Loucy (cell line): ENCODE measurements around the gene ADARB2.
"Not testable (repeated sequence)": the region's sequence is repeated elsewhere in the genome, so short reads cannot be mapped to it uniquely, and the experiment has no call there.

Experiments used
- H2AFZ ChIP-seq: fragments of 200-600 bp; sonication (generic); 2 replicates; pipeline ENCODE4 v1.6.0; 2016; ENCODE audit warnings: antibody characterized with exemption, mild to moderate bottlenecking, low read length, moderate library complexity
- H3F3A ChIP-seq: fragments of 200-600 bp; 2 replicates; pipeline ENCODE4 v1.6.0; 2016; ENCODE audit warnings: antibody characterized with exemption, low read depth, mild to moderate bottlenecking
- H3K27me3 ChIP-seq: fragments of 200-600 bp; sonication (generic); 2 replicates; pipeline ENCODE4 v1.6.1; 2014; ENCODE audit warnings: low read length, mild to moderate bottlenecking; ENCODE audit not compliant: insufficient read depth, poor library complexity, severe bottlenecking
- H3K36me3 ChIP-seq: fragments of 200-600 bp; sonication (generic); 2 replicates; pipeline ENCODE4 v1.6.1; 2016; ENCODE audit warnings: low read length; ENCODE audit not compliant: insufficient read depth
- H3K4me1 ChIP-seq: fragments of 200-600 bp; sonication (generic); 2 replicates; pipeline ENCODE4 v1.5.1; 2014; ENCODE audit warnings: low read length, mild to moderate bottlenecking; ENCODE audit not compliant: insufficient read depth, poor library complexity, severe bottlenecking
- H3K4me2 ChIP-seq: fragments of 200-600 bp; sonication (generic); 2 replicates; pipeline ENCODE4 v1.6.0; 2014; ENCODE audit warnings: antibody characterized with exemption, low read length, low read depth, mild to moderate bottlenecking; ENCODE audit not compliant: poor library complexity, severe bottlenecking
- H3K4me3 ChIP-seq: fragments of 200-600 bp; sonication (generic); 2 replicates; pipeline ENCODE4 v1.5.1; 2014; ENCODE audit warnings: low read length, mild to moderate bottlenecking, mixed read lengths; ENCODE audit not compliant: poor library complexity, severe bottlenecking
- H3K79me2 ChIP-seq: fragments of 200-600 bp; sonication (generic); 2 replicates; pipeline ENCODE4 v1.6.1; 2014; ENCODE audit warnings: low read length; ENCODE audit not compliant: insufficient read depth
- H3K9ac ChIP-seq: fragments of 200-600 bp; sonication (generic); 2 replicates; pipeline ENCODE4 v1.6.0; 2014; ENCODE audit warnings: mild to moderate bottlenecking, low read depth, low read length, moderate library complexity; ENCODE audit not compliant: poor library complexity, severe bottlenecking
- H3K9me2 ChIP-seq: fragments of 200-600 bp; sonication (generic); replicated peaks from 2 replicates; pipeline ENCODE4 v1.6.1; 2016; ENCODE audit warnings: low read depth, low read length, mixed read lengths
- H3K9me3 ChIP-seq: fragments of 200-600 bp; sonication (generic); 2 replicates; pipeline ENCODE4 v1.6.1; 2014; ENCODE audit warnings: mild to moderate bottlenecking, antibody characterized with exemption, low read length, low read depth; ENCODE audit not compliant: insufficient read depth
- H4K20me1 ChIP-seq: fragments of 200-600 bp; sonication (generic); 2 replicates; pipeline ENCODE4 v1.6.0; 2014; ENCODE audit warnings: antibody characterized with exemption, low read length, mild to moderate bottlenecking; ENCODE audit not compliant: insufficient read depth, poor library complexity, severe bottlenecking
- CTCF ChIP-seq: fragments of 200-600 bp; sonication (generic); conservative IDR thresholded peaks from 2 replicates; pipeline ENCODE4 v1.5.1; 2014; ENCODE audit warnings: mild to moderate bottlenecking, antibody characterized with exemption, low read length
- EZH2phosphoT487 ChIP-seq: fragments of 200-600 bp; IDR thresholded peaks from 2 replicates; pipeline ENCODE4 v1.6.1; 2018; ENCODE audit warnings: antibody characterized with exemption, mild to moderate bottlenecking, moderate library complexity, borderline replicate concordance

Gene ADARB2

GRCh38 chr10:1328981-1329614 is 408.2 kb downstream of the ADARB2 start:
- Histone ChIP-seq H3K4me2 (no peak overlapping the region), H3F3A (no peaks in the 10 kb centered on the region), H3K27me3 (no peaks in the 10 kb centered on the region), H3K9me3 (no peaks in the 10 kb centered on the region), H3K36me3 (no peaks in the 10 kb centered on the region), H2AFZ (no peak overlapping the region), H3K4me1 (no peaks in the 10 kb centered on the region), H4K20me1 (no peaks in the 10 kb centered on the region), H3K9ac (no peak overlapping the region), H3K9me2 (no peaks in the 10 kb centered on the region), H3K79me2 (no peaks in the 10 kb centered on the region), H3K4me3 (no peak overlapping the region)
- TF ChIP-seq EZH2phosphoT487 = no peak
- no peak for TF ChIP-seq CTCF

GRCh38 chr10:1328161-1328823 is 409.0 kb downstream of the ADARB2 start:
- H3K4me2 ChIP-seq = no peak overlapping the region
- no peaks in the 10 kb centered on the region for H3K79me2 ChIP-seq
- H2AFZ ChIP-seq = no peak overlapping the region
- no peak for TF ChIP-seq EZH2phosphoT487
- TF ChIP-seq CTCF = no peak
- H3K9me3 ChIP-seq = no peaks in the 10 kb centered on the region
- no peaks in the 10 kb centered on the region for H3K4me1 ChIP-seq
- H4K20me1 ChIP-seq = no peaks in the 10 kb centered on the region
- H3K9ac ChIP-seq = no peak overlapping the region
- H3K27me3 ChIP-seq = no peaks in the 10 kb centered on the region
- H3K9me2 ChIP-seq = no peaks in the 10 kb centered on the region
- H3K4me3 ChIP-seq = no peak overlapping the region
- no peaks in the 10 kb centered on the region for H3K36me3 ChIP-seq
- H3F3A ChIP-seq = no peaks in the 10 kb centered on the region

GRCh38 chr10:1327759-1328158 is 409.6 kb downstream of the ADARB2 start:
- Histone ChIP-seq H4K20me1 (no peaks in the 10 kb centered on the region), H2AFZ (no peak overlapping the region), H3K4me2 (no peak overlapping the region), H3K27me3 (no peaks in the 10 kb centered on the region), H3K9me3 (no peaks in the 10 kb centered on the region), H3K79me2 (no peaks in the 10 kb centered on the region), H3K36me3 (no peaks in the 10 kb centered on the region), H3K9ac (no peak overlapping the region), H3K9me2 (no peaks in the 10 kb centered on the region), H3K4me1 (no peaks in the 10 kb centered on the region), H3F3A (no peaks in the 10 kb centered on the region), H3K4me3 (no peak overlapping the region)
- TF ChIP-seq CTCF (no peak), EZH2phosphoT487 (no peak)

- H3F3A ChIP-seq, H3K9me3 ChIP-seq, H3K36me3 ChIP-seq, H3K4me3 ChIP-seq, H4K20me1 ChIP-seq, H2AFZ ChIP-seq, H3K9ac ChIP-seq, H3K27me3 ChIP-seq, H3K9me2 ChIP-seq, H3K4me1 ChIP-seq, H3K79me2 ChIP-seq, H3K4me2 ChIP-seq: not testable (repeated sequence)
These were observed 410.8 kb downstream of the ADARB2 start for GRCh38 chr10:1326514-1326913.
